Gastroesophageal sphincter (tissue), 4 donors: ENCODE measurements around the gene SLC2A9. TPM values are rescaled to one million over a fixed set of nuclear protein-coding genes. Genes with fewer than 3 reads are reported as not detected.

Experiments
- ATAC-seq: fragments of 150-250 bp; one replicate; pipeline ENCODE4 v1.9.1; 2016; ENCODE audit warnings: mild to moderate bottlenecking, moderate library complexity
- H3K27ac ChIP-seq, 4 donors: fragments of 200-600 bp; sonication (generic) in 3 of 4; 1 replicate in 3 of 4; 2 replicates in 1 of 4; pipeline ENCODE4 v1.5.1; 2016 to 2019
- H3K27me3 ChIP-seq: fragments of 200-600 bp; sonication (generic); one replicate; pipeline ENCODE4 v1.5.1; 2019
- H3K36me3 ChIP-seq, 2 donors: fragments of 200-600 bp; sonication (generic); one replicate each; pipeline ENCODE4 v1.5.1; 2019; ENCODE audit warnings: control low read depth in 1 of 2
- H3K4me1 ChIP-seq, 3 donors: fragments of 200-600 bp; sonication (generic); 1 replicate in 2 of 3; 2 replicates in 1 of 3; pipeline ENCODE4 v1.5.1; 2016 to 2019; ENCODE audit warnings: control low read depth in 2 of 3
- H3K4me3 ChIP-seq, 2 donors: fragments of 200-600 bp; sonication (generic); one replicate each; pipeline ENCODE4 v1.5.1; 2019; ENCODE audit warnings: mild to moderate bottlenecking in 1 of 2, moderate library complexity in 1 of 2
- H3K9me3 ChIP-seq, 3 donors: fragments of 200-600 bp; sonication (generic); one replicate each; pipeline ENCODE4 v1.5.1; 2017 to 2019; ENCODE audit warnings: control low read depth in 2 of 3
- EP300 ChIP-seq: sonication (generic); formaldehyde crosslinking; IDR thresholded peaks from one replicate; pipeline ENCODE4 v1.6.1; 2017; ENCODE audit warnings: antibody characterized with exemption, mild to moderate bottlenecking
- POLR2A ChIP-seq, 2 donors: fragments of 450-650 bp; IDR thresholded peaks; one replicate each; pipeline ENCODE4 v1.6.1; 2017; ENCODE audit warnings: antibody characterized with exemption in 2 of 2, mild to moderate bottlenecking in 2 of 2, moderate library complexity in 1 of 2
- POLR2AphosphoS5 ChIP-seq: sonication (generic); formaldehyde crosslinking; IDR thresholded peaks from one replicate; pipeline ENCODE4 v1.6.1; 2017; ENCODE audit warnings: antibody characterized with exemption
- WGBS, 2 donors: methylation state at CpG; one replicate each; pipeline ENCODE4 v1.1.5; 2018; ENCODE audit warnings: low coverage in 1 of 2; 5-methylcytosine and 5-hydroxymethylcytosine counted together
- total RNA-seq, 4 donors: library from RNA; depleted of rRNA; stranded (reverse); fragments of >200 nt; gene quantifications; one replicate each; pipeline ENCODE4 v1.1.0, GENCODE V29; 2016
- TF ChIP-seq, protein P1 (sequence below), 4 experiments: fragments of 200-600 bp in 2 of 4; fragments of 450-650 bp in 2 of 4; sonication (generic) in 1 of 4; IDR thresholded peaks; one replicate each; pipeline ENCODE4 v1.5.1; 2017 to 2019; ENCODE audit warnings: antibody characterized with exemption in 4 of 4, mild to moderate bottlenecking in 2 of 4, moderate library complexity in 2 of 4

The SLC2A9 gene
- total RNA-seq, 4 donors from 2014 or later: 3.1 to 6.5 (median 4.3) TPM

DNA sequence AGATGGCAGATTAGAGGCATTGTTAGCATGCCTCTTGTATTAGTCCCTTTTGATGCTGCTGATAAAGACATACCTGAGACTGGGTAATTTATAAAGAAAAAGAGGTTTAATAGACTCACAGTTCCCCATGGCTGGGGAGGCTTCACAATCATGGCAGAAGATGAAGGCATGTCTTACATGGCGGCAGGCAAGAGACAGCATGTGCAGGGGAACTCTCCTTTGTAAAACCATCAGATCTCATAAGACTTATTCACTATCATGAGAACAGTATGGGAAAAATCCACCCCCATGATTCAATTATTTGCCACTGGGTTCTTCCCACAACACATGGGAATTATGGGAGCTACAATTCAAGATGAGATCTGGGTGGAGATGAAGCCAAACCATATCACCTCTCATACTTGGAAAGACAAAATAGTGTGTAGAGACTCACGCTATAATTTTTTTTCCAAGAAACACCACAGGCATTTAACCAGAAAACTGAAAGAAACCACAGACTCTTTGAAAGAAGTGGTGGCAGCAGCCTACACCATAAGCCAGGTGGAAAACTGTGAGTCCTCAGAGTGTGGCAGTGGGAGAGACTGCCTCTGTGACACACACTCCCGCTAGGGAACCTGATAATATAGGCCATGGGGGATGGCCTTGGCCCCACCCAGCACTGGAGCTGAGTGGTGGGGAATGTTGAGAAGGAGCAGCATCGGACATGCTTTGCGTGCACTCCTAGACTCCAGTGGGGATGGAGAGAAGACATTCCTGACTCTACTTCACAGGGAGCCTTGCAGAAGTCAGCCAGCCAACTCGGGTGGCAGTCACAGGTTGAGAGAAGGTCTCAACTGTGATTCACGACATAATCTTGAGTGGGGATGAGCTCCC lies 51.5 kb downstream of the SLC2A9 start:
- no peaks in the 10 kb centered on the region for H3K36me3 ChIP-seq
- H3K4me1 ChIP-seq: no peaks in the 10 kb centered on the region
- H3K27ac ChIP-seq: no peak overlapping the region
- H3K9me3 ChIP-seq: peaks cover 0 to 2% (median 0%) of the 10 kb centered on the region in 3 donors
- WGBS, 2 donors: 60 to 90% methylated on average over 1 to 4 of the region's 7 CpGs
- TF ChIP-seq POLR2AphosphoS5: no peak
- TF ChIP-seq, protein P1, sequence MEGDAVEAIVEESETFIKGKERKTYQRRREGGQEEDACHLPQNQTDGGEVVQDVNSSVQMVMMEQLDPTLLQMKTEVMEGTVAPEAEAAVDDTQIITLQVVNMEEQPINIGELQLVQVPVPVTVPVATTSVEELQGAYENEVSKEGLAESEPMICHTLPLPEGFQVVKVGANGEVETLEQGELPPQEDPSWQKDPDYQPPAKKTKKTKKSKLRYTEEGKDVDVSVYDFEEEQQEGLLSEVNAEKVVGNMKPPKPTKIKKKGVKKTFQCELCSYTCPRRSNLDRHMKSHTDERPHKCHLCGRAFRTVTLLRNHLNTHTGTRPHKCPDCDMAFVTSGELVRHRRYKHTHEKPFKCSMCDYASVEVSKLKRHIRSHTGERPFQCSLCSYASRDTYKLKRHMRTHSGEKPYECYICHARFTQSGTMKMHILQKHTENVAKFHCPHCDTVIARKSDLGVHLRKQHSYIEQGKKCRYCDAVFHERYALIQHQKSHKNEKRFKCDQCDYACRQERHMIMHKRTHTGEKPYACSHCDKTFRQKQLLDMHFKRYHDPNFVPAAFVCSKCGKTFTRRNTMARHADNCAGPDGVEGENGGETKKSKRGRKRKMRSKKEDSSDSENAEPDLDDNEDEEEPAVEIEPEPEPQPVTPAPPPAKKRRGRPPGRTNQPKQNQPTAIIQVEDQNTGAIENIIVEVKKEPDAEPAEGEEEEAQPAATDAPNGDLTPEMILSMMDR (IDR thresholded peaks at IDR 0.05): no peak
- no peak for TF ChIP-seq EP300
- no peak for TF ChIP-seq POLR2A (IDR thresholded peaks at IDR 0.05)
- ATAC-seq: no peak
- no peaks in the 10 kb centered on the region for H3K27me3 ChIP-seq
- no peak overlapping the region for H3K4me3 ChIP-seq

DNA sequence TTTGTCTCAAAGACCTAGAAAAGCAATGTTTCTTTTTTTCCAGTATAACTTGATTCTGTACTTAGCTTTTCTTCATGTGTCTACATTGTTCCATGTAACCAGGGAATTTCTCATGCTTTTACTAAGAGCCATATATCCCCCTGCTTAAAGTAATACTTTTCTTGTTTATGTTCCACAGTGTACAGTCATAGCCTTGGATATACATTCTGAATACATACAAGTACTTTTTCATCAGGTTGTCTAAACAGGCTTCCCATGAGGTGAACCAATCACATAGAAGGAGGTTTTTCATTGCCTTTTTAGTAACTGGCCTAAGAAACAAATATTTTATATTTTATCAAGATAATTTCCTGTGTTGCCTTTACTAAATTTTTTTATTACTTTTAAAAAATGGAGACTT lies 52.8 kb downstream of the SLC2A9 start:
- ATAC-seq: no peak
- Histone ChIP-seq H3K4me3 (no peak overlapping the region), H3K9me3 (no peaks in the 10 kb centered on the region), H3K27me3 (no peaks in the 10 kb centered on the region), H3K4me1 (no peaks in the 10 kb centered on the region), H3K27ac (no peak overlapping the region), H3K36me3 (no peaks in the 10 kb centered on the region)
- TF ChIP-seq POLR2A (IDR thresholded peaks at IDR 0.05) (no peak), POLR2AphosphoS5 (no peak), EP300 (no peak)
- TF ChIP-seq, protein P1 (IDR thresholded peaks at IDR 0.05): no peak

DNA sequence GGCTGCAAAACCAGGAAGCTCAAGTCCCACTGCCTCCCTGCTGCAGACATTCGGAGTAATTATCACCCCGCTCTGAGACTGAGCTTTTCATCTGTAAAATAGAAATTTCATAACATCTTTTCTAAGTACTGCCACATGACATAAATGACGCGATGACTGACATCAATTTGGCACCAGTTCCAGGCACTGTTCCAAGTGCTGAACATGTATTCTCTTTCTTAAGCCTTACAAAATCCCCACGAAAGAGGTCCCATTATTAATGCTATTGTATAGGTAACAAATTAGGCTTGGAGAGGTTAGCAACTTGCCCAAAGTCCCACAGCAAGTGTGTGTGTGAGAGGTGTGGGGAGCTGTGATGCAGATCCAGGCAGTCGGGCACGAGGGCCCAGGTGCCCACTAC lies 56.4 kb downstream of the SLC2A9 start:
- no peak overlapping the region for H3K4me3 ChIP-seq
- TF ChIP-seq, protein P1 (IDR thresholded peaks at IDR 0.05): no peak
- TF ChIP-seq EP300: no peak
- TF ChIP-seq POLR2A (IDR thresholded peaks at IDR 0.05): no peak
- TF ChIP-seq POLR2AphosphoS5: no peak
- no peak for ATAC-seq
- no peaks in the 10 kb centered on the region for H3K27me3 ChIP-seq
- H3K36me3 ChIP-seq: no peaks in the 10 kb centered on the region
- 68 to 75% methylated on average over 7 of the region's 7 CpGs for WGBS, 2 donors
- peaks cover 0 to 6% (median 0%) of the 10 kb centered on the region in 3 donors for H3K9me3 ChIP-seq
- H3K4me1 ChIP-seq: no peaks in the 10 kb centered on the region
- H3K27ac ChIP-seq: no peak overlapping the region

DNA sequence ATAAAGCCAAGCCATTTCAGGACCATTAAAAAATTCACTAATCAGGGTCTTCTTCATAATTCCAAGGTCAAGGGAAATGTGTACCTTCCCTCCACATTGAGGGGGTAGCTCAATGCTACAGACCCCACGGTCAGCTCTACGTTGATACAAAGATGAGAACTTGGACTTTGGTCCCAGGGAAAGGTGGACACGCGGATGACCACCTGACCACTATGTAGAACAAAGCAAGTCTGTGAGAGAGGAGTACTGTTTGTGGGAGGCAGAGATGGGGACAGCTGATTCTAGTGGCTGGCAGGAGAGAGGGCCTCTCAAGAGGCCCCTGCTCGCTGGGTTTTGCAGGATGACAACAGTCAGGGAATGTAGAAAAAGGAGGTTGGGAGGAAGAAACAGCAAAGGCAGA lies 58.0 kb downstream of the SLC2A9 start:
- Histone ChIP-seq H3K4me1 (no peaks in the 10 kb centered on the region), H3K4me3 (no peak overlapping the region), H3K27me3 (no peaks in the 10 kb centered on the region), H3K9me3 (peaks cover 0 to 6% (median 0%) of the 10 kb centered on the region in 3 donors), H3K27ac (no peak overlapping the region), H3K36me3 (no peaks in the 10 kb centered on the region)
- no peak for TF ChIP-seq POLR2A (IDR thresholded peaks at IDR 0.05)
- TF ChIP-seq, protein P1 (IDR thresholded peaks at IDR 0.05): no peak
- no peak for TF ChIP-seq POLR2AphosphoS5
- no peak for TF ChIP-seq EP300
- ATAC-seq: no peak
- WGBS, 2 donors: 91 to 98% methylated on average over 3 to 5 of the region's 5 CpGs
